GM12878 (cell line): ENCODE data around the gene ARVCF. TPM values are rescaled to one million over a fixed set of nuclear protein-coding genes. Genes with fewer than 3 reads are reported as not detected.

Experiments
- ATAC-seq: fragments of 200-7000 bp; cut with Tn5 transposase; 3 replicates; pipeline ENCODE4 v1.9.1; 2020; ENCODE audit warnings: mild to moderate bottlenecking, moderate library complexity
- BruUV-seq: library from RNA; stranded (reverse); fragments of 400-500 nt; replicated peaks from 2 replicates; lab custom pipeline; 2021; lab: Mats Ljungman, UMichigan
- CTCF ChIA-PET: fragments of 300-600 bp; sonication (Branson Sonifier 250); formaldehyde crosslinking; extraction: SDS; loops from one replicate; lab custom pipeline; 2021; ENCODE audit warnings: inconsistent platforms; lab: Yijun Ruan, JAX
- POLR2A ChIA-PET: fragments of 350-600 bp; formaldehyde crosslinking; extraction: SDS; loops from one replicate; lab custom pipeline; 2021; ENCODE audit warnings: inconsistent platforms; lab: Charles Lee
- RAD21 ChIA-PET: fragments of 300-600 bp; sonication (Branson Sonifier 250); formaldehyde crosslinking; loops from one replicate; lab custom pipeline; 2023; ENCODE audit warnings: antibody characterized with exemption; ENCODE audit not compliant: unreplicated experiment; lab: Charles Lee
- SMC1A ChIA-PET: fragments of 300-600 bp; sonication (Branson Sonifier 250); formaldehyde crosslinking; loops from one replicate; lab custom pipeline; 2023; ENCODE audit not compliant: unreplicated experiment, uncharacterized antibody; lab: Charles Lee
- DNase-seq: peaks from one replicate; pipeline ENCODE4 v3.0.0-alpha.2; 2011; ENCODE audit warnings: low read depth, low spot score
- FAIRE-seq: peaks from 3 replicates; lab custom pipeline; 2011; peaks lifted over from hg19 to GRCh38; lab: Jason Lieb, UNC
- H2AFZ ChIP-seq: 2 replicates; pipeline ENCODE4 v1.6.0; 2011; ENCODE audit warnings: low read depth, low read length, control low read depth; ENCODE audit not compliant: control insufficient read depth
- H3K27ac ChIP-seq: 2 replicates; pipeline ENCODE4 v1.5.1; 2011; ENCODE audit warnings: control low read depth; ENCODE audit not compliant: control insufficient read depth, insufficient read depth
- H3K27me3 ChIP-seq, 2 experiments: replicated peaks in 1 of 2; 2 replicates each; pipeline versions ENCODE4 v1.6.0 to v1.6.1; 2011; ENCODE audit warnings: low read length in 1 of 2; ENCODE audit not compliant: control insufficient read depth in 2 of 2, insufficient read depth in 2 of 2
- H3K36me3 ChIP-seq, 2 experiments: 2 replicates each; pipeline ENCODE4 v1.5.1; 2011; ENCODE audit warnings: low read length in 1 of 2; ENCODE audit not compliant: control insufficient read depth in 2 of 2, insufficient read depth in 2 of 2
- H3K4me1 ChIP-seq: 2 replicates; pipeline ENCODE4 v1.6.1; 2011; ENCODE audit warnings: mild to moderate bottlenecking, low read length, moderate library complexity, mixed read lengths; ENCODE audit not compliant: control insufficient read depth, insufficient read depth
- H3K4me2 ChIP-seq: 2 replicates; pipeline ENCODE4 v1.6.0; 2011; ENCODE audit warnings: control low read depth; ENCODE audit not compliant: control insufficient read depth, insufficient read depth
- H3K4me3 ChIP-seq: fragments of 200-600 bp; sonication (generic); 2 replicates; pipeline ENCODE4 v1.5.1; 2016
- H3K79me2 ChIP-seq: 2 replicates; pipeline ENCODE4 v1.6.0; 2011; ENCODE audit warnings: low read length; ENCODE audit not compliant: control insufficient read depth, insufficient read depth
- H3K9ac ChIP-seq: 2 replicates; pipeline ENCODE4 v1.8.0; 2011; ENCODE audit warnings: low read length, control low read depth, mixed read lengths; ENCODE audit not compliant: control insufficient read depth, insufficient read depth
- H3K9me3 ChIP-seq: replicated peaks from 3 replicates; pipeline ENCODE4 v1.5.1; 2011; ENCODE audit warnings: mild to moderate bottlenecking, low read length; ENCODE audit not compliant: control insufficient read depth, insufficient read depth
- H4K20me1 ChIP-seq: 2 replicates; pipeline ENCODE4 v1.6.0; 2011; ENCODE audit not compliant: control insufficient read depth, insufficient read depth
- BRCA1 ChIP-seq: IDR thresholded peaks from 2 replicates; pipeline ENCODE4 v1.6.1; 2011; ENCODE audit warnings: low read depth, low read length, improper control_type of control experiment
- CBX5 ChIP-seq: sonication (generic); IDR thresholded peaks from 2 replicates; pipeline ENCODE4 v1.6.1; 2016; ENCODE audit warnings: low read depth, moderate library complexity, mild to moderate bottlenecking, inconsistent platforms
- CTCF ChIP-seq, 3 experiments: IDR thresholded peaks in 2 of 3; conservative IDR thresholded peaks in 1 of 3; 2 replicates each; pipeline ENCODE4 v1.5.1; 2011; ENCODE audit warnings: low read depth in 3 of 3, low read length in 3 of 3, mild to moderate bottlenecking in 3 of 3, control low read depth in 2 of 3, moderate library complexity in 2 of 3, inconsistent platforms in 1 of 3, mixed read lengths in 1 of 3; ENCODE audit not compliant: control insufficient read depth in 2 of 3, insufficient read depth in 1 of 3; ENCODE audit errors: extremely low read depth in 1 of 3
- DPF2 ChIP-seq: fragments of 450-650 bp; IDR thresholded peaks from 2 replicates; pipeline ENCODE4 v1.6.1; 2017; ENCODE audit warnings: mild to moderate bottlenecking
- EP300 ChIP-seq, 2 experiments: fragments of 150-350 bp in 1 of 2; IDR thresholded peaks; 2 replicates each; pipeline ENCODE4 v1.6.1; 2011 to 2012; ENCODE audit warnings: low read depth in 2 of 2, low read length in 2 of 2, borderline replicate concordance in 1 of 2, improper control_type of control experiment in 1 of 2, inconsistent platforms in 1 of 2; ENCODE audit not compliant: control insufficient read depth in 1 of 2
- FOXK2 ChIP-seq: fragments of 450-650 bp; IDR thresholded peaks from 2 replicates; pipeline ENCODE4 v1.6.1; 2017; ENCODE audit warnings: mild to moderate bottlenecking, moderate library complexity
- GABPA ChIP-seq: IDR thresholded peaks from 2 replicates; pipeline ENCODE4 v1.6.1; 2014; ENCODE audit warnings: antibody characterized with exemption, low read depth, mild to moderate bottlenecking, inconsistent platforms
- MTA2 ChIP-seq: fragments of 450-650 bp; IDR thresholded peaks from 2 replicates; pipeline ENCODE4 v1.6.1; 2016; ENCODE audit warnings: low read depth, mild to moderate bottlenecking, moderate library complexity
- PAX5 ChIP-seq: IDR thresholded peaks from 2 replicates; pipeline ENCODE4 v1.6.1; 2011; ENCODE audit warnings: low read depth, low read length, borderline replicate concordance
- POLR2A ChIP-seq: IDR thresholded peaks from 2 replicates; pipeline ENCODE4 v1.6.1; 2011; ENCODE audit warnings: low read depth, mild to moderate bottlenecking, low read length
- RAD21 ChIP-seq: IDR thresholded peaks from 2 replicates; pipeline ENCODE4 v1.6.1; 2011; ENCODE audit warnings: mild to moderate bottlenecking, low read depth, low read length, moderate library complexity; ENCODE audit not compliant: insufficient read depth
- RBBP5 ChIP-seq: fragments of 200-600 bp; sonication (generic); conservative IDR thresholded peaks from 2 replicates; pipeline ENCODE4 v1.6.1; 2016
- SP1 ChIP-seq: IDR thresholded peaks from one replicate; pipeline ENCODE4 v1.6.1; 2011; ENCODE audit warnings: low read depth, low read length
- SUPT20H ChIP-seq: IDR thresholded peaks from 2 replicates; pipeline ENCODE4 v1.6.1; 2011; ENCODE audit warnings: low read depth, mild to moderate bottlenecking, low read length, moderate library complexity, borderline replicate concordance; ENCODE audit not compliant: control insufficient read depth
- TAF1 ChIP-seq: IDR thresholded peaks from 2 replicates; pipeline ENCODE4 v1.6.1; 2011; ENCODE audit warnings: mild to moderate bottlenecking, low read depth, low read length, borderline replicate concordance
- ZNF24 ChIP-seq: fragments of 450-650 bp; IDR thresholded peaks from 2 replicates; pipeline ENCODE4 v1.6.1; 2017; ENCODE audit warnings: antibody characterized with exemption, mild to moderate bottlenecking
- WGBS: methylation state at CpG from one replicate; pipeline ENCODE4 v1.1.6; 2016; ENCODE audit warnings: low lambda C conversion rate; ENCODE audit not compliant: insufficient replicate concordance, insufficient coverage; ENCODE audit errors: missing lambda C conversion rate; 5-methylcytosine and 5-hydroxymethylcytosine counted together
- in situ Hi-C: fragments of 300-500 bp; cut with MboI; formaldehyde crosslinking; loops from 9 replicates; pipeline ENCODE4 v1.14.3; 2018; ENCODE audit warnings: mixed read lengths
- intact Hi-C: fragments of 100-400 bp; cut with micrococcal nuclease; formaldehyde crosslinking; loops from one replicate; pipeline ENCODE4 v1.14.2; 2022; ENCODE audit not compliant: unreplicated experiment
- polyA plus RNA-seq, 11 experiments: library from polyadenylated mRNA; depleted of rRNA in 4 of 11; unstranded in 6 of 11; stranded (reverse) in 5 of 11; fragments of >200 nt; fragmentation: Nextera tagmentation in 4 of 11; fragmentation: Illumina TruSeq in 1 of 11; extraction: Ambion mirVana in 4 of 11; extraction: Trizol in 1 of 11; gene quantifications; 1 replicate in 1 of 11; 2 replicates in 10 of 11; pipeline versions ENCODE4 v1.2.1 to v1.2.3, GENCODE V29; 2011 to 2016; ENCODE audit warnings: inconsistent platforms in 2 of 11, missing spikeins in 2 of 11, low read depth in 1 of 11
- total RNA-seq, 4 experiments: library from RNA; depleted of rRNA in 3 of 4; stranded (reverse); fragments of >200 nt in 3 of 4; fragmentation: Illumina TruSeq in 1 of 4; extraction: Trizol in 1 of 4; gene quantifications; 2 replicates each; pipeline versions ENCODE4 v1.2.1 to v1.2.3, GENCODE V29; 2013 to 2021
- TF ChIP-seq, protein P1 (sequence below): IDR thresholded peaks from 2 replicates; pipeline ENCODE4 v1.6.1; 2012; ENCODE audit warnings: improper control_type of control experiment, low read depth, low read length; ENCODE audit not compliant: insufficient replicate concordance

The ARVCF gene
- total and polyA plus RNA-seq, 10 of the 15 experiments (the other 5 are each of a cell fraction or from before 2014, with no cell fraction given): 0.13 to 1.9 (median 1.0) TPM; not detected in 2

DNA sequence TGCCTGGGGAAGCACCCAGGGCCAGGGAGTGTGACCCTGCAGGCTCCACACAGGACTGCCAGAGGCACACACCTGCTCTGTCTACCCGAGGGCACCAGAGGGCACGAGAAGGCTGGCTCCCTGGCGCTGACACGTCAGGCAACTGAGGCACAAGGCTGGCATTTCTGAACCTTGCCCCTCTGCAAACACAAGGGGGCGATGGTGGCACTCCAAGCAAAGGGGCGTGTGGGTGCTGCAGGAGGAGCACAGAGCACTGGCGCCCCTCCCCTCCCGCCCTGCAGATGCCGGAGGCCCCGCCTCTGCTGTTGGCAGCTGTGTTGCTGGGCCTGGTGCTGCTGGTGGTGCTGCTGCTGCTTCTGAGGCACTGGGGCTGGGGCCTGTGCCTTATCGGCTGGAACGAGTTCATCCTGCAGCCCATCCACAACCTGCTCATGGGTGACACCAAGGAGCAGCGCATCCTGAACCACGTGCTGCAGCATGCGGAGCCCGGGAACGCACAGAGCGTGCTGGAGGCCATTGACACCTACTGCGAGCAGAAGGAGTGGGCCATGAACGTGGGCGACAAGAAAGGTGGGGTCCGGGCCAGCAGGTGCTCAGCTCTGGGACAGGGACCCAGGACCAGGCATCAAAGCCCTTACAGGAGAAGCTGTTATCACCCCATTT is 54.2 kb downstream of the ARVCF start:
- CTCF ChIA-PET: no interaction called here
- POLR2A ChIA-PET: no interaction called here
- TF ChIP-seq EP300 (IDR thresholded peaks at IDR 0.05; ENCODE audit: borderline replicate concordance in 1 of 2, control insufficient read depth in 1 of 2, low read depth in 2 of 2, low read length in 2 of 2) (no peak), DPF2 (no peak), SUPT20H (no peak), CBX5 (no peak), SP1 (no peak), GABPA (no peak), RBBP5 (no peak), MTA2 (no peak), POLR2A (peak; percentile 46), RAD21 (peak; percentile 23; the same call in 1 of the 2 replicates), PAX5 (no peak), TAF1 (no peak), BRCA1 (no peak), ZNF24 (no peak), CTCF (IDR thresholded peaks at IDR 0.05 in 2 of 3, conservative IDR thresholded peaks at IDR 0.05 in 1 of 3; ENCODE audit: control insufficient read depth in 2 of 3, extremely low read depth in 1 of 3, insufficient read depth in 1 of 3, low read depth in 3 of 3, low read length in 3 of 3) (peak; percentile 35 to 65 (median 58)), FOXK2 (no peak)
- TF ChIP-seq, protein P1, sequence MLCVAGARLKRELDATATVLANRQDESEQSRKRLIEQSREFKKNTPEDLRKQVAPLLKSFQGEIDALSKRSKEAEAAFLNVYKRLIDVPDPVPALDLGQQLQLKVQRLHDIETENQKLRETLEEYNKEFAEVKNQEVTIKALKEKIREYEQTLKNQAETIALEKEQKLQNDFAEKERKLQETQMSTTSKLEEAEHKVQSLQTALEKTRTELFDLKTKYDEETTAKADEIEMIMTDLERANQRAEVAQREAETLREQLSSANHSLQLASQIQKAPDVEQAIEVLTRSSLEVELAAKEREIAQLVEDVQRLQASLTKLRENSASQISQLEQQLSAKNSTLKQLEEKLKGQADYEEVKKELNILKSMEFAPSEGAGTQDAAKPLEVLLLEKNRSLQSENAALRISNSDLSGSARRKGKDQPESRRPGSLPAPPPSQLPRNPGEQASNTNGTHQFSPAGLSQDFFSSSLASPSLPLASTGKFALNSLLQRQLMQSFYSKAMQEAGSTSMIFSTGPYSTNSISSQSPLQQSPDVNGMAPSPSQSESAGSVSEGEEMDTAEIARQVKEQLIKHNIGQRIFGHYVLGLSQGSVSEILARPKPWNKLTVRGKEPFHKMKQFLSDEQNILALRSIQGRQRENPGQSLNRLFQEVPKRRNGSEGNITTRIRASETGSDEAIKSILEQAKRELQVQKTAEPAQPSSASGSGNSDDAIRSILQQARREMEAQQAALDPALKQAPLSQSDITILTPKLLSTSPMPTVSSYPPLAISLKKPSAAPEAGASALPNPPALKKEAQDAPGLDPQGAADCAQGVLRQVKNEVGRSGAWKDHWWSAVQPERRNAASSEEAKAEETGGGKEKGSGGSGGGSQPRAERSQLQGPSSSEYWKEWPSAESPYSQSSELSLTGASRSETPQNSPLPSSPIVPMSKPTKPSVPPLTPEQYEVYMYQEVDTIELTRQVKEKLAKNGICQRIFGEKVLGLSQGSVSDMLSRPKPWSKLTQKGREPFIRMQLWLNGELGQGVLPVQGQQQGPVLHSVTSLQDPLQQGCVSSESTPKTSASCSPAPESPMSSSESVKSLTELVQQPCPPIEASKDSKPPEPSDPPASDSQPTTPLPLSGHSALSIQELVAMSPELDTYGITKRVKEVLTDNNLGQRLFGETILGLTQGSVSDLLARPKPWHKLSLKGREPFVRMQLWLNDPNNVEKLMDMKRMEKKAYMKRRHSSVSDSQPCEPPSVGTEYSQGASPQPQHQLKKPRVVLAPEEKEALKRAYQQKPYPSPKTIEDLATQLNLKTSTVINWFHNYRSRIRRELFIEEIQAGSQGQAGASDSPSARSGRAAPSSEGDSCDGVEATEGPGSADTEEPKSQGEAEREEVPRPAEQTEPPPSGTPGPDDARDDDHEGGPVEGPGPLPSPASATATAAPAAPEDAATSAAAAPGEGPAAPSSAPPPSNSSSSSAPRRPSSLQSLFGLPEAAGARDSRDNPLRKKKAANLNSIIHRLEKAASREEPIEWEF: no peak

More for the DNA sequence above, 54.2 kb downstream of the ARVCF start:
- ChIA-PET SMC1A (no interaction called here), RAD21 (interaction anchor here (0.6 kb wide), 1 partner anchor 168 kb away, joined by 3 read pairs; no protein-coding TSS in a partner anchor)
- no peak for FAIRE-seq
- peaks cover 0 to 3% of the 10 kb centered on the region in 2 experiments; a peak in 2 of 4 replicates for H3K36me3 ChIP-seq
- intact Hi-C loops: no loop called here
- no TSS peak for BruUV-seq
- H2AFZ ChIP-seq: no peak overlapping the region
- no peaks in the 10 kb centered on the region for H3K79me2 ChIP-seq
- peak; percentile 92 for ATAC-seq
- H3K4me1 ChIP-seq: no peaks in the 10 kb centered on the region
- no peak overlapping the region for H3K9ac ChIP-seq
- WGBS: 50% methylated on average over 21 of the region's 22 CpGs
- no peaks in the 10 kb centered on the region for H3K9me3 ChIP-seq
- DNase-seq: no peak
- in situ Hi-C loops: no loop called here
- no peak overlapping the region for H3K4me2 ChIP-seq
- no peak overlapping the region for H3K4me3 ChIP-seq
- no peak overlapping the region for H3K27ac ChIP-seq
- no peaks in the 10 kb centered on the region for H4K20me1 ChIP-seq
- H3K27me3 ChIP-seq: no peaks in the 10 kb centered on the region
